Lung (tissue), 12 donors: Measurements from ENCODE around the gene ETFA. TPM values are rescaled to one million over a fixed set of nuclear protein-coding genes. Genes with fewer than 3 reads are reported as not detected.

ENCODE experiments used
- ATAC-seq: fragments of 200-7000 bp; cut with Tn5 transposase; one replicate; pipeline ENCODE4 v1.9.1; 2020; ENCODE audit warnings: moderate number of reproducible peaks; ENCODE audit not compliant: insufficient read depth, low FRiP score
- DNase-seq, 3 donors: peaks; one replicate each; pipeline ENCODE4 v3.0.0-alpha.2; 2013 to 2017
- H3K27ac ChIP-seq, 2 donors: one replicate each; pipeline ENCODE4 v1.5.1; 2013; ENCODE audit warnings: mild to moderate bottlenecking in 2 of 2, moderate library complexity in 2 of 2, control low read depth in 1 of 2, inconsistent platforms in 1 of 2, low read depth in 1 of 2, low read length in 1 of 2
- H3K27me3 ChIP-seq, 3 donors: one replicate each; pipeline ENCODE4 v1.5.1; 2013; ENCODE audit warnings: low read length in 2 of 3; ENCODE audit not compliant: control insufficient read depth in 3 of 3, insufficient read depth in 3 of 3
- H3K36me3 ChIP-seq, 4 donors: one replicate each; pipeline ENCODE4 v1.5.1; 2013; ENCODE audit warnings: low read length in 4 of 4, mild to moderate bottlenecking in 1 of 4, moderate library complexity in 1 of 4; ENCODE audit not compliant: control insufficient read depth in 4 of 4, insufficient read depth in 4 of 4
- H3K4me1 ChIP-seq, 5 donors: one replicate each; pipeline ENCODE4 v1.5.1; 2013; ENCODE audit warnings: low read length in 5 of 5, mild to moderate bottlenecking in 2 of 5, moderate library complexity in 1 of 5; ENCODE audit not compliant: control insufficient read depth in 5 of 5, insufficient read depth in 5 of 5
- H3K4me3 ChIP-seq: one replicate; pipeline ENCODE4 v1.5.1; 2013; ENCODE audit warnings: mild to moderate bottlenecking, control low read depth, moderate library complexity
- H3K9ac ChIP-seq, 2 donors: one replicate each; pipeline ENCODE4 v1.5.1; 2013; ENCODE audit warnings: low read length in 2 of 2, control low read depth in 1 of 2; ENCODE audit not compliant: insufficient read depth in 1 of 2
- H3K9me3 ChIP-seq, 4 donors: one replicate each; pipeline ENCODE4 v1.5.1; 2013; ENCODE audit warnings: low read length in 3 of 4, mild to moderate bottlenecking in 1 of 4, moderate library complexity in 1 of 4; ENCODE audit not compliant: control insufficient read depth in 4 of 4, insufficient read depth in 3 of 4
- WGBS, 2 donors: extraction: QIAGEN DNeasy Blood & Tissue Kit; methylation state at CpG; one replicate each; pipeline ENCODE4 v1.1.7; 2013; 5-methylcytosine and 5-hydroxymethylcytosine counted together
- polyA plus RNA-seq, 2 donors: library from polyadenylated mRNA; stranded (reverse); fragments of 200-250 nt; gene quantifications; one replicate each; pipeline ENCODE4 v1.2.1, GENCODE V29; 2013
- total RNA-seq, 2 donors: library from RNA; depleted of rRNA in 1 of 2; stranded (reverse); fragments of >200 nt in 1 of 2; gene quantifications; one replicate each; pipeline ENCODE4 v1.2.1, GENCODE V29; 2014 to 2021
- TF ChIP-seq, protein P1 (sequence below): IDR thresholded peaks from 2 replicates; pipeline ENCODE4 v1.5.1; 2012; ENCODE audit warnings: mild to moderate bottlenecking; ENCODE audit errors: control extremely low read depth, extremely low read depth
- donor health status: control.
- donor health status: control.
- donor health status: Bipolar disorder and iron deficiency.
- donor health status: healthy.
- donor health status: DM: yes; HTN: yes; CAD: no.

Gene ETFA
- total and polyA plus RNA-seq, 4 donors: 54.5 to 96.4 (median 83.8) TPM

DNA sequence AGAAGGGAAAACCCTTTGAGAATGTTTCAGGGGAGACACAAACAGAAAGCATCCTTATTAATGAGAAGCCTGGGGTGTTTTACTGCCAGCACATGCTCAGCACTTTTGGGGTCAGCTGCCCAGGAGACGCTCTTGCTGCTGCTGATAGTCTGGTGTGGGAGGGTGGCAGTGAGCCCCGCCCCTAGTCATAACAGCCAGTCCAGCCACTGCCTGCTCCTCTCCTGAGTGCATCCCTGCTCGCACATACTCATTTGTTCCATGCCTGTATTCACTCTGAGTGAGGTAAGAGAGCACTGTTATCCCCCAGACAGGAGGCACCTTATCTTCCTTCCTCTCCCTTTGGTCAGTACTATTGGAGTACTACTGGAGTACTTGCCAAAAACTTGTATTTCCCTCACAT lies 101.3 kb downstream of the ETFA start:
- H3K27me3 ChIP-seq: no peaks in the 10 kb centered on the region
- peaks cover 0 to 7% (median 0%) of the 10 kb centered on the region in 5 donors for H3K4me1 ChIP-seq
- H3K9me3 ChIP-seq: no peaks in the 10 kb centered on the region
- TF ChIP-seq, protein P1, sequence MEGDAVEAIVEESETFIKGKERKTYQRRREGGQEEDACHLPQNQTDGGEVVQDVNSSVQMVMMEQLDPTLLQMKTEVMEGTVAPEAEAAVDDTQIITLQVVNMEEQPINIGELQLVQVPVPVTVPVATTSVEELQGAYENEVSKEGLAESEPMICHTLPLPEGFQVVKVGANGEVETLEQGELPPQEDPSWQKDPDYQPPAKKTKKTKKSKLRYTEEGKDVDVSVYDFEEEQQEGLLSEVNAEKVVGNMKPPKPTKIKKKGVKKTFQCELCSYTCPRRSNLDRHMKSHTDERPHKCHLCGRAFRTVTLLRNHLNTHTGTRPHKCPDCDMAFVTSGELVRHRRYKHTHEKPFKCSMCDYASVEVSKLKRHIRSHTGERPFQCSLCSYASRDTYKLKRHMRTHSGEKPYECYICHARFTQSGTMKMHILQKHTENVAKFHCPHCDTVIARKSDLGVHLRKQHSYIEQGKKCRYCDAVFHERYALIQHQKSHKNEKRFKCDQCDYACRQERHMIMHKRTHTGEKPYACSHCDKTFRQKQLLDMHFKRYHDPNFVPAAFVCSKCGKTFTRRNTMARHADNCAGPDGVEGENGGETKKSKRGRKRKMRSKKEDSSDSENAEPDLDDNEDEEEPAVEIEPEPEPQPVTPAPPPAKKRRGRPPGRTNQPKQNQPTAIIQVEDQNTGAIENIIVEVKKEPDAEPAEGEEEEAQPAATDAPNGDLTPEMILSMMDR: no peak
- DNase-seq (no peak), ATAC-seq (no peak)
- H3K9ac ChIP-seq: no peak overlapping the region
- WGBS, 2 donors: 83 to 84% methylated on average over 3 of the region's 3 CpGs
- no peak overlapping the region for H3K4me3 ChIP-seq
- H3K27ac ChIP-seq: no peak overlapping the region
- peaks cover 9 to 41% (median 18%) of the 10 kb centered on the region in 4 donors for H3K36me3 ChIP-seq

DNA sequence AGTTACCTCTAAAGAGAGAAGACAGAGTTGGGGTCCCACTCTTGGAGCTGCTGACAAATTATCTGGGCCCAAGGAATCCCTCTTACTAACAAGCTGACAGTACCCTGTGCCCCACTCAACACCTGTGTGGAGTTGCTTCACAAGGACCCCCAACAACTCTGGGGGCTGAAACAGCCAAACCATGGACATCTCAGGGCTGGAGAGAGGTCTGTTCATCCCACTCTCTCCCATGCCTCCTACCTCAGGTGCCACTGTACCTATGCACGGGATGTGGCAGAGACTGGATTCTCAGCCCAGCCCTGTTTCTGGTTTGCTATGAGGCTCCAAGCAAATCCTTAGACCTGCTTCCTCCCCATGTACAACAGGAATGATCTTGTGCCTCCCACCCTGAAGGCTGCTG lies 101.7 kb downstream of the ETFA start:
- no peak overlapping the region for H3K27ac ChIP-seq
- ATAC-seq (no peak), DNase-seq (no peak)
- TF ChIP-seq, protein P1: no peak
- H3K4me1 ChIP-seq: peaks cover 0 to 7% (median 0%) of the 10 kb centered on the region in 5 donors
- 91 to 95% methylated on average over 1 of the region's 1 CpG for WGBS, 2 donors
- peaks cover 9 to 38% (median 14%) of the 10 kb centered on the region in 4 donors for H3K36me3 ChIP-seq
- H3K4me3 ChIP-seq: no peak overlapping the region
- H3K9ac ChIP-seq: no peak overlapping the region
- H3K27me3 ChIP-seq: no peaks in the 10 kb centered on the region
- no peaks in the 10 kb centered on the region for H3K9me3 ChIP-seq

DNA sequence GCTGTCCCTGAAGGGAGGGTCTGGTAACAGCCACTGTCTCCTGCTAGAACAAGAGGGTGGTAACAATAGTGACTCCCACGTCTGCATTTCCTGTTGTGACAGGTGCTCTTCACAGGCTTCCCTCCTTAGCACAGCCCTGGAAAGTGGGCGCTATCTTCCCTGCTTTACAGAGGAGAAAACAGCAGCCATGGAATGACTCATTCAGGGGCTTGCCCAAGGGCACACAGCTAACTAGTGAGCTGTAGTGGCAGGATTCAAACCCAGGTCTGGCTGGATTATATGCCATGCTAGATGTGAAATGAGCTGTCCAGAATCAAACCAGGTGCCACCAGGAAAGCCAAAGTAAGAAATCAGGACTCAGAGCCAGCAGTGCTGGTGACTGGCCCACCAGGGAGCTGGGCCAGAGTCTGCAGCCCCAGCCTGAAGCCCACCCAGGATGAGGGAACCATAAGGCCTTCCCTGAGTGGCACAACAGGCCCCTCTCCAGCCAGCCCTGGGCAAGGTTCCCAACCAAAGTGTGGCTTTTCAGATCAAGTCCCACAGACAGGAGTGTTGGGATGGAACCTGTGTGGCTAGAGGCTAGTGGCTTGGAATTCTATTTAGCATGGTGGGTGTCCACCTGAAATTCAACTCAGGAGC lies 102.4 kb downstream of the ETFA start:
- Histone ChIP-seq H3K27me3 (no peaks in the 10 kb centered on the region), H3K36me3 (peaks cover 3 to 38% (median 13%) of the 10 kb centered on the region in 4 donors), H3K27ac (no peak overlapping the region), H3K4me1 (peaks cover 0 to 7% (median 0%) of the 10 kb centered on the region in 5 donors), H3K4me3 (no peak overlapping the region), H3K9ac (no peak overlapping the region), H3K9me3 (no peaks in the 10 kb centered on the region)
- DNase-seq (no peak), ATAC-seq (no peak)
- TF ChIP-seq, protein P1: no peak
- WGBS, 2 donors: 77 to 82% methylated on average over 2 of the region's 2 CpGs
